ENCODE data around the gene HSD3B7.
"Not testable (repeated sequence)": the region's sequence is repeated elsewhere in the genome, so short reads cannot be mapped to it uniquely, and the experiment has no call there.

The HSD3B7 gene

DNA sequence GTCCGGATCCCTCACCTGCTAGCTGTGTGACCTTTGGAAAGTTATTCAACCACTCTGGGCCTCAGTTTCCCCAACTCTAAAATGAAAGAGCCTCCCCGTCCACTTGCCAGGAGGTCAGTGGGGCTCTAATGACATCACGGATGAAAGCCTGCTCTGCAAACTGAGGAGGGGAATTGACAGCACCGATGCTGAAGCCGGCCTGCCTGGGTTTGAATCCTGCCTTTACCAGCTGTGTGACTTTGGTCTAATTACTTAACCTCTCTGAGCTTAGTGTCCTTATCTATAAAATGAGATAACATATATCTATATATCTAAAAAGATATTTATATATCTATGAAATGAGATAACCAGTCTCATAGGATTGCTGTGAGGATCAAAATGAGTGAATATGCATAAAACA is 23.5 kb downstream of the HSD3B7 start:
- H3K4me3 ChIP-seq (ENCODE audit: low read depth, low read length): no peak overlapping the region
- H3K27me3 ChIP-seq (ENCODE audit: control insufficient read depth, insufficient read depth, low read length): peaks cover 6% of the 10 kb centered on the region
- H3K9ac ChIP-seq (ENCODE audit: low read depth, low read length): no peak overlapping the region
- H3K9me3 ChIP-seq (ENCODE audit: control insufficient read depth, insufficient read depth, low read length): no peaks in the 10 kb centered on the region
- no peaks in the 10 kb centered on the region for H3K36me3 ChIP-seq (ENCODE audit: control insufficient read depth, insufficient read depth, low read length)
- no peaks in the 10 kb centered on the region for H3K4me1 ChIP-seq (ENCODE audit: control insufficient read depth, insufficient read depth, low read length)

DNA sequence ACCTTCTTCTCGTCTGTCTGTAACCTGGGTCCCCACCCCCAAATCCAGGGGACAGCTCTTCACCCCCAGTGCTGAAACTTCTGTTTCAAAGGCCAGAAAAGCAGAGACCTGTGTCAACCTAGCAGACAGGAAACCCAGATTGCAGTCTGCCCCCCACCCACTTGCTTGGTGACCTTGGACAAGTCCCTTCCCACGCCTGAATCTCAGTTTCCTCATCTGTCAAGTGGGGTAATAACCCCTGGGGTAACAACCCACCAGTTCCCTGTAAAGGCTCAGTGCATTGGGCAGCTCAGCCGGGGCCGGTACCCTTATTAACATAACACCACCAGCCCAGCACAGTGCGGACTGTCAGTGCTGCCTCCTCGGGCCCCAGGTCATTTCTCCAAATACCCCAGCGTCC is 24.1 kb downstream of the HSD3B7 start:
- no peaks in the 10 kb centered on the region for H3K36me3 ChIP-seq (ENCODE audit: control insufficient read depth, insufficient read depth, low read length)
- H3K9ac ChIP-seq (ENCODE audit: low read depth, low read length): no peak overlapping the region
- H3K4me1 ChIP-seq (ENCODE audit: control insufficient read depth, insufficient read depth, low read length): no peaks in the 10 kb centered on the region
- no peak overlapping the region for H3K4me3 ChIP-seq (ENCODE audit: low read depth, low read length)
- H3K27me3 ChIP-seq (ENCODE audit: control insufficient read depth, insufficient read depth, low read length): peaks cover 7% of the 10 kb centered on the region
- H3K9me3 ChIP-seq (ENCODE audit: control insufficient read depth, insufficient read depth, low read length): no peaks in the 10 kb centered on the region

DNA sequence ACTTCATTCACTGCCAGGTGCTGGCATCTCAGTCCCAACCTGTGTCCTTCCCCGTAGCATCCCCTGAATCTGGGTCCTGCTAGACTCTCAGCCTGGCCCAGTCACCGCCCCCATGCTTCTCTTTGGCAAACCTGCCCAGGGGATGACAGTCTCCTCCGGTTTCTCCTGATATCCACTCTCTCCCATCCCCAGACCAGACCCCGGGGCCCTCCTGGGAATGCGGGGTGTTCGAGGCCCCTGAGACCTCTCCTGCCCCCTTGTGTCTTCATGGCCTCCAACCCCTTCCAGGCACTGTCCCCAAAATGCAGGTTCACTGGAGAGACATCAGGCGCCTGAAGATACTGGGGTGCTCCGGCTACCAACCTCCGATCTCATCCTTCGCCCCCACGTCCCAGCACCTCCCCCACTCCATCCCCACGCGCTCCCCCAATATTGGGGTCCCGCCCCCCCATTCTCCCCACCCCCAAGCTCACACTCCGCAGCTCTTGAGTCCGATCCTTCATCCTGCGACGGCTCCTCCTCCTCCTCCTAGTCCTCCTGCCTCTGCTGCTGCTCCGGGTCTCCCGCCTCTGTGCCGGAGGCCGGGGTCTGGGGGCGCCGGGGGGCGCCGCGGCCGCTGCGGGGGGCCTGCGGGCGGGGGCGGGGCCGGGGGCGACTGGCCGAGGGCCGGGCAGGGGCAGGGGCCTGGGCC is 25.0 kb downstream of the HSD3B7 start:
- Histone ChIP-seq H3K4me3 (ENCODE audit: low read depth, low read length) (peak overlapping the region; percentile 71), H3K36me3 (ENCODE audit: control insufficient read depth, insufficient read depth, low read length) (no peaks in the 10 kb centered on the region), H3K9ac (ENCODE audit: low read depth, low read length) (no peak overlapping the region), H3K9me3 (ENCODE audit: control insufficient read depth, insufficient read depth, low read length) (no peaks in the 10 kb centered on the region), H3K27me3 (ENCODE audit: control insufficient read depth, insufficient read depth, low read length) (peaks cover 7% of the 10 kb centered on the region), H3K4me1 (ENCODE audit: control insufficient read depth, insufficient read depth, low read length) (no peaks in the 10 kb centered on the region)

DNA sequence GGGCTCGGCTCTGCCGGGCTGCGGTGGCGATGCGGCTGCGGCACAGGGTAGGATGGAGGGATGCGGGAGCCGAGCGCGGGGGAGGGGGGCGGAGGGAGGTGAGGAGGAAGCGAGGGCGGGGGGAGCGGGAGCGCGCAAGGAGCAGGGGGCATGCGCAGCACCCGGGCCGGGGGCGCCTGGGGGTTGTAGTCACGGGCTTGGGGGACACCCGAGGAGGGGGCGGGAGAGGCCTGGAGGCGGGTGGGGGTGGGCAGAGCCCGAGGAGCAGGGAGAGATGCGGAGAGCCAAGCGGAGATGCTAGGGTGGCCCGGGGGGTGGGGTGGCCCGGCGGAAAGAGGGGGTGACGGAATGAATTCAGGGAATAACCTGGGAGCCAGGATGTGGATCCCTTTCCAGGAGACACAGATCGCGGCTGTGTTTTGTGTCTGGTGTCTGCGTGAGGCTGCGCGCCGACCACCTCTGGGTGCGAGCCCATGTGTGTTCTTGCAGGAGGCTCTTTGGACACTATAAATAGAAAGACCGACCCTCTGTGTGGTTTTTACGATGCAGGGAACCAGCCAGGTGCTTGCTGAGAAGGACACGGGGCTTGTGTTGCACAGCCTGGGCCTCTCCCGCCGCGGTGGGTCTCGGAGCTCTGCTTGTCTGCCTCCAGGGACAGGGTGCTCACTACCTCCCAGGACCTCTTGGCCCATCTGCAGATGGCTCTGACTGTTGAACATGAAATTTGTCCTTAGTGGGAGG is 25.7 kb downstream of the HSD3B7 start, which contains the start of gene STX1B:
TSS of gene STX1B (minus strand) at position 54 of the 741 bp plus-strand sequence. CDS start 242 bp downstream, outside the sequence.
- no peaks in the 10 kb centered on the region for H3K4me1 ChIP-seq (ENCODE audit: control insufficient read depth, insufficient read depth, low read length)
- H3K4me3 ChIP-seq (ENCODE audit: low read depth, low read length): peak within 1 kb of the TSS; percentile 71
- no peaks in the 10 kb centered on the region for H3K36me3 ChIP-seq (ENCODE audit: control insufficient read depth, insufficient read depth, low read length)
- H3K27me3 ChIP-seq (ENCODE audit: control insufficient read depth, insufficient read depth, low read length): peaks cover 7% of the 10 kb centered on the region
- no peak within 1 kb of the TSS for H3K9ac ChIP-seq (ENCODE audit: low read depth, low read length)
- no peaks in the 10 kb centered on the region for H3K9me3 ChIP-seq (ENCODE audit: control insufficient read depth, insufficient read depth, low read length)

DNA sequence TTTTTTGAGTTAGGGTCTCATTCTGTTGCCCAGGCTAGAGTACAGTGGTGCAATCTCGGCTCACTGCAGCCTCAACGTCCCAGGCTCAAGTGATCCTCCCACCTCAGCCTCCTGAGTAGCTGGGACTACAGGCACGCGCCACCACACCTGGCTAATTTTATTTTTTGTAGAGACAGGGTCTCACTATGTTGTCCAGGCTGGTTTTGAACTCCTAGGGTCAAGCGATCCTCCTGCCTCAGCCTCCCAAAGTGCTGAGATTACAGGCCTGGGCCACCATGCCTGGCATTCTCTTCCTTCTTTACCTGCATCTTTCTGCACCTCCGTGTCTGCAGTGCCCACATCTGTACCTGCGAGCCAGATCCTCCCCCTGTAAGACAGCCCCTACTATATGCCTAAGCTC is 26.8 kb downstream of the HSD3B7 start:
- H3K27me3 ChIP-seq (ENCODE audit: control insufficient read depth, insufficient read depth, low read length): not testable (repeated sequence)

DNA sequence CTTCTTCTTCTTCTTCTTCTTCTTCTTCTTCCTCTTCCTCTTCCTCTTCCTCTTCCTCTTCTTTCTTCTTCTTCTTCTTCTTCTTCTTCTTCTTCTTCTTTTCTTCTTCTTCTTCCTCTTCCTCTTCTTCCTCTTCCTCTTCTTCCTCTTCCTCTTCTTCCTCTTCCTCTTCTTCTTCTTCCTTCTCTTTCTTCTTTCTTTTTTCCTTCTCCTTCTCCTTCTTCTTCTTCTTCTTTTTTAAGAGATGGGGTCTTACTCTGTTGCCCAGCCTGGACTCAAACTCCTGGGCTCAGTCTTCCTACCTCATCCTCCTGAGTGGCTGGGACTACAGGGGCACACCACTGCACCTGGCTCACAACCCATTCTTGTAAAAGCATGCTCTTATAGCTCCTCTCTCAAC is 28.3 kb downstream of the HSD3B7 start:
- H3K9ac ChIP-seq (ENCODE audit: low read depth, low read length): not testable (repeated sequence)

More for the DNA sequence above, 26.8 kb downstream of the HSD3B7 start:
- H3K4me3 ChIP-seq (ENCODE audit: low read depth, low read length); H3K36me3 ChIP-seq (ENCODE audit: control insufficient read depth, insufficient read depth, low read length); H3K9ac ChIP-seq (ENCODE audit: low read depth, low read length); H3K4me1 ChIP-seq (ENCODE audit: control insufficient read depth, insufficient read depth, low read length); H3K9me3 ChIP-seq (ENCODE audit: control insufficient read depth, insufficient read depth, low read length): not testable (repeated sequence)

DNA sequence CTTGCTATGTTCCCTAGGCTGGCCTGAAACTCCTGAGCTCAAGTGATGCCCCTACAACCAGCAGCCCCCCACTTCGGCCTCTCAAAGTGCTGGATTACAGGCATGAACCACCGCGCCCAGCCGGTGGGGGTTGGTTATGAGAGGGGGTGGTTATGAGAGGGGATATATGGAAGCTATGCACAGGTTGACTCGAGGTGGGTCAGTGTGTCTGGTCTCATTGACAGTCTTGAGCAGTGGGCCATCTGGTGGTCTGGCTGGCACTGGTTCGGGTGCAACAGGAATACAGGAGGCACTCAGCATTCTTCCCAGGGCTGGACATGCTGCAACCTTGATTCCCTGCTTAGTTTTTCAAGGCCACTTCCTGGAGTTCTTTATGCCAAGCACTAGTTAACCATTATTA is 31.0 kb downstream of the HSD3B7 start:
- Histone ChIP-seq H3K9me3 (ENCODE audit: control insufficient read depth, insufficient read depth, low read length) (no peaks in the 10 kb centered on the region), H3K4me3 (ENCODE audit: low read depth, low read length) (no peak overlapping the region)

More for the DNA sequence above, 28.3 kb downstream of the HSD3B7 start:
- H3K27me3 ChIP-seq (ENCODE audit: control insufficient read depth, insufficient read depth, low read length); H3K36me3 ChIP-seq (ENCODE audit: control insufficient read depth, insufficient read depth, low read length); H3K4me3 ChIP-seq (ENCODE audit: low read depth, low read length); H3K9me3 ChIP-seq (ENCODE audit: control insufficient read depth, insufficient read depth, low read length); H3K4me1 ChIP-seq (ENCODE audit: control insufficient read depth, insufficient read depth, low read length): not testable (repeated sequence)

DNA sequence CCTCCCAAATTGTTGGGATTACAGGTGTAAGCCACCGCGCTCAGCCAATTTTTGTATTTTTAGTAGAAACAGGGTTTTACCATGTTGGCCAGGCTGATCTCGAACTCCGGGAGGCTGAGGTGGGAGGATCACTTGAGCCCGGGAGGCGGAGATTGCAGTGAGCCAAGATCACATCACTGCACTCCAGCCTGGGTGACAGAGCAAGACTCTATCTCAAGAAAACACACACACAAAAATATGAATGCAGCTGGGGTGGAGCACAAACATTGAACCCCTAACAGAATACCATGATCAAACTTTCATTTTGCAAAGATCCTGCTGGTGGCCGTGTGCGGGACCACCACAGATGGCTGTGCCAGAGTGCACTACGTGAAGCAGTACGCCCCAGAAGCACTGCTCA is 32.7 kb downstream of the HSD3B7 start:
- H3K4me3 ChIP-seq (ENCODE audit: low read depth, low read length); H3K27me3 ChIP-seq (ENCODE audit: control insufficient read depth, insufficient read depth, low read length); H3K9me3 ChIP-seq (ENCODE audit: control insufficient read depth, insufficient read depth, low read length); H3K36me3 ChIP-seq (ENCODE audit: control insufficient read depth, insufficient read depth, low read length); H3K4me1 ChIP-seq (ENCODE audit: control insufficient read depth, insufficient read depth, low read length): not testable (repeated sequence)
- H3K9ac ChIP-seq (ENCODE audit: low read depth, low read length): peak overlapping the region; percentile 3

More for the DNA sequence above, 31.0 kb downstream of the HSD3B7 start:
- H3K27me3 ChIP-seq (ENCODE audit: control insufficient read depth, insufficient read depth, low read length): peaks cover 7% of the 10 kb centered on the region
- H3K9ac ChIP-seq (ENCODE audit: low read depth, low read length): no peak overlapping the region
- no peaks in the 10 kb centered on the region for H3K36me3 ChIP-seq (ENCODE audit: control insufficient read depth, insufficient read depth, low read length)
- no peaks in the 10 kb centered on the region for H3K4me1 ChIP-seq (ENCODE audit: control insufficient read depth, insufficient read depth, low read length)

DNA sequence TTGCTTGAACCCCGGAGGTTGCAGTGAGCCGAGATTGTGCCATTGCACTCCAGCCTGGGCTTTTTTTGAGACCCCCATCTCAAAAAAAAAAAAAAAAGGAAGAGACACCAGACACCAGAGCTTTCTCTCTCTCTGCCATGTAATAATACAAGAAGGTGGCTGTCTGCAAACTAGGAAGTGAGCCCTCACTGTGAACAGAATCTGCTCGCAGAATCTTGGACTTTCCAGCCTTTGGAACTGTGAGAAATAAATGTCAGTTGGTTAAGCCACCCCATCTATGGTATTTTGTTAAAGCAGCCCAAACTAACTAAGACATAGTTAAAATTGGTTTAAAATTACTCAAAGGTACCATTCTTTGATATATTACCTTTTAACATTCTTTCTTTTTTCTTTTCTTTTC is 35.5 kb downstream of the HSD3B7 start:
- Histone ChIP-seq H3K9ac (ENCODE audit: low read depth, low read length) (no peak overlapping the region), H3K27me3 (ENCODE audit: control insufficient read depth, insufficient read depth, low read length) (no peaks in the 10 kb centered on the region), H3K4me1 (ENCODE audit: control insufficient read depth, insufficient read depth, low read length) (no peaks in the 10 kb centered on the region), H3K4me3 (ENCODE audit: low read depth, low read length) (no peak overlapping the region), H3K9me3 (ENCODE audit: control insufficient read depth, insufficient read depth, low read length) (no peaks in the 10 kb centered on the region), H3K36me3 (ENCODE audit: control insufficient read depth, insufficient read depth, low read length) (no peaks in the 10 kb centered on the region)

DNA sequence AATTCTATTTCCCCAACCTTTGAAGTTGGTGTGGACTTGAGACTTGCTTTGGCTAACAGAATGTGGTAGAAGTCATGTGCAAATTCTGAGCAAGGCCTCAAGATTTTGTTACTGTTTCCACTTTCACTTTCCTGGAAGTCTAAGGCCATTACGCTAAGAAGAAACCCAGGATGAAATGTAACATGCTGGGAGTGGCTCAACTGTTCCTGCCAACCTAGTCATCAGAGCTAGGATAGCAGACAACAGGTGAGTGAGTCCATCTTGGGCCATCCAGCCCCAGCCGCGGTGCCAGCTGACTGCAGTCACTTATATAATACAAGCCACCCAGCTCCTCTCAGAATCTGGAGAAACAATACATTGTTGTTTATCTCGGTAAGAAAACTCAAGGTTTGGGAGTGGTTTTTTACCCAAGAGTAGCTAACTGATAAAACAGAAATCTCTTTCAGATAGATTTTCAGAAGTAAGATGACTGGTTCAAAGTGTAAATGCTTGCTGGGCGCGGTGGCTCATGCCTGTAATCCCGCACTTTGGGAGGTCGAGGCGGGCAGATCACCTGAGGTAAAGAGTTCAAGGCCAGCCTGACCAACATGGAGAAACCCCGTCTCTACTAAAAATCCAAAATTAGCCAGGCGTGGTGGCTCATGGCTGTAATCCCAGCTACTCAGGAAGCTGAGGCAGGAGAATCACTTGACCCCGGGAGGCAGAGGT is 37.7 kb downstream of the HSD3B7 start:
- H3K36me3 ChIP-seq (ENCODE audit: control insufficient read depth, insufficient read depth, low read length): no peaks in the 10 kb centered on the region
- no peaks in the 10 kb centered on the region for H3K27me3 ChIP-seq (ENCODE audit: control insufficient read depth, insufficient read depth, low read length)
- H3K4me1 ChIP-seq (ENCODE audit: control insufficient read depth, insufficient read depth, low read length): no peaks in the 10 kb centered on the region
- H3K9me3 ChIP-seq (ENCODE audit: control insufficient read depth, insufficient read depth, low read length): no peaks in the 10 kb centered on the region
- no peak overlapping the region for H3K4me3 ChIP-seq (ENCODE audit: low read depth, low read length)
- no peak overlapping the region for H3K9ac ChIP-seq (ENCODE audit: low read depth, low read length)

DNA sequence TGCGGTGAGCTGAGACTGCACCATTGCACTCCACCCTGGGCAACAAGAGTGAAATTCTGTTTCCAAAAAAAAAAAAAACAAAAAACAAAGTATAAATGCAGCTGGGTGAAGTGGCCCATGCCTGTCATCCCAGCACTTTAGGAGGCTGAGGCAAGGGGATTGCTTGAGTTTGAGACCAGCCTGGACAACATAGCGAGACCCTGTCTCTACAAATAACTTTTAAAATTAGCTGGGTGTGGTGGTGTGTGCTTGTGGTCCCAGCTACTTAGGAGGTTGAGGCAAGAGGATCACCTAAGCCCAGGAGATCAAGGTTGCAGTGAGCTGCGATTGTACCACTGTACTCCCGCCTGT is 38.2 kb downstream of the HSD3B7 start:
- Histone ChIP-seq H3K4me1 (ENCODE audit: control insufficient read depth, insufficient read depth, low read length) (no peaks in the 10 kb centered on the region), H3K9ac (ENCODE audit: low read depth, low read length) (no peak overlapping the region), H3K9me3 (ENCODE audit: control insufficient read depth, insufficient read depth, low read length) (no peaks in the 10 kb centered on the region), H3K27me3 (ENCODE audit: control insufficient read depth, insufficient read depth, low read length) (no peaks in the 10 kb centered on the region), H3K4me3 (ENCODE audit: low read depth, low read length) (no peak overlapping the region), H3K36me3 (ENCODE audit: control insufficient read depth, insufficient read depth, low read length) (no peaks in the 10 kb centered on the region)
